ENCODE data around the gene LYZL4. TPM values are rescaled to one million over a fixed set of nuclear protein-coding genes. Genes with fewer than 3 reads are reported as not detected.

LYZL4 gene
- total and polyA plus RNA-seq, 8 donors: not detected

DNA sequence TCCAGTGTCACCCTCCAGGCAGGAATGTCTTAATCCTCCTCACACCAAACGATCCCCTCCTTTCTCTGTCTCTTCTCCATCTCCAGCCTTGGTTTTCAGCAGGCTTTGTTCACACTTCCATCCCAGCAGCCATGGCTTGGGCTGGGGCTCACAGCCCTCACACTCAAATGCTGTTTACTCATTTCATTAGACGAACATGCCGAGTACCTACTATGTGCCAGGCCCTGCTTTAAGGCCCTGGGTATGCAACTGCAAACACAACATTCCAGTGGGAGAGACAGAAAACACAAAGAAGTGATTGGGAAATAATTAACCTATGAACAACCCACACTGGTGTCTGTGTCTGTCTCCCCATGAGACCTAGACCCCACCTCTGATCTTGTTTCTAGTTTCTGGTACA lies 43.9 kb downstream of the LYZL4 start:
- H3K4me1 ChIP-seq: no peaks in the 10 kb centered on the region
- no peaks in the 10 kb centered on the region for H3K27me3 ChIP-seq
- H3K27ac ChIP-seq: no peak overlapping the region
- H3K36me3 ChIP-seq: no peaks in the 10 kb centered on the region
- intact Hi-C loops (cut with DNase I): no loop called here
- no peak overlapping the region for H3K4me3 ChIP-seq
- DNase-seq (no peak), ATAC-seq (no peak)
- TF ChIP-seq, protein P1, sequence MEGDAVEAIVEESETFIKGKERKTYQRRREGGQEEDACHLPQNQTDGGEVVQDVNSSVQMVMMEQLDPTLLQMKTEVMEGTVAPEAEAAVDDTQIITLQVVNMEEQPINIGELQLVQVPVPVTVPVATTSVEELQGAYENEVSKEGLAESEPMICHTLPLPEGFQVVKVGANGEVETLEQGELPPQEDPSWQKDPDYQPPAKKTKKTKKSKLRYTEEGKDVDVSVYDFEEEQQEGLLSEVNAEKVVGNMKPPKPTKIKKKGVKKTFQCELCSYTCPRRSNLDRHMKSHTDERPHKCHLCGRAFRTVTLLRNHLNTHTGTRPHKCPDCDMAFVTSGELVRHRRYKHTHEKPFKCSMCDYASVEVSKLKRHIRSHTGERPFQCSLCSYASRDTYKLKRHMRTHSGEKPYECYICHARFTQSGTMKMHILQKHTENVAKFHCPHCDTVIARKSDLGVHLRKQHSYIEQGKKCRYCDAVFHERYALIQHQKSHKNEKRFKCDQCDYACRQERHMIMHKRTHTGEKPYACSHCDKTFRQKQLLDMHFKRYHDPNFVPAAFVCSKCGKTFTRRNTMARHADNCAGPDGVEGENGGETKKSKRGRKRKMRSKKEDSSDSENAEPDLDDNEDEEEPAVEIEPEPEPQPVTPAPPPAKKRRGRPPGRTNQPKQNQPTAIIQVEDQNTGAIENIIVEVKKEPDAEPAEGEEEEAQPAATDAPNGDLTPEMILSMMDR (IDR thresholded peaks at IDR 0.05): no peak
- no peaks in the 10 kb centered on the region for H3K9me3 ChIP-seq

DNA sequence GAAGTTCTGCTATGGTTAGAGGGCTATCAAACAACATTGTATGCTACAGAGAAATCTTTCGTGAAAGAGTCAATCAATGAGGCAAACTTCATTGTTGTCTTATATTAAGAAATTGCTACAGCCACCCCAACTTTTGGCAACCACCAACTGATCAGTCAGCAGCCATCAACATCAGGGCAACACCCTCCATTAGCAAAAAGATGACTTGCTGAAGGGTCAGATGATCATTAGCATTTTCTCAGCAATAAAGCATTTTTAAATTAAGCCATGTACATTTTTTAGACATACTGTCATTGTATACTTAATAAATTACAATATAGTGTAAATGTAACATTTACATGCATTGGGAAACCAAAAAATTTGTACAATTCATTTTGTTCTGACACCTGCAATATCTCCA lies 53.1 kb downstream of the LYZL4 start:
- H3K4me1 ChIP-seq: no peaks in the 10 kb centered on the region
- no peaks in the 10 kb centered on the region for H3K9me3 ChIP-seq
- no peak overlapping the region for H3K27ac ChIP-seq
- intact Hi-C loops (cut with DNase I): no loop called here
- H3K27me3 ChIP-seq: no peaks in the 10 kb centered on the region
- ATAC-seq (no peak), DNase-seq (no peak)
- H3K4me3 ChIP-seq: no peak overlapping the region
- TF ChIP-seq, protein P1 (IDR thresholded peaks at IDR 0.05): no peak
- H3K36me3 ChIP-seq: no peaks in the 10 kb centered on the region

DNA sequence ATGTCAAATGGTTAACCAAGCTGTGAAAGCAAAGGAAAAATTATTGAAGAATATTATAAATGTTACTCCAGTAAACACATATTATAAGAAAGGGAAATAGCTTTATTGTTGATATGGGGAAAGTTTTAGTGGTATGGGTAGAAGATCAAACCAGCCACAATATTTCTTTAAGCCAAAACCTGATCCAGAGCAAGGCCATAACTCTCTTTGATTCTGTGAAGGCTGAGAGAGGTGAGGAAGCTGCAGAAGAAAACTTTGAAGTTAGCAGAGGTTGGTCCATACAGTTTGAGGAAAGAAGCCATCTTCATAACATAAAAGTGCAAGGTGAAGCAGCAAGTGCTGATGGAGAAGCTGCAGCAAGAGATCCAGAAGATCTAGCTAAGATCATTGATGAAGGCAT lies 54.8 kb downstream of the LYZL4 start:
- Histone ChIP-seq H3K4me1 (no peaks in the 10 kb centered on the region), H3K9me3 (no peaks in the 10 kb centered on the region), H3K4me3 (no peak overlapping the region), H3K27me3 (no peaks in the 10 kb centered on the region), H3K36me3 (no peaks in the 10 kb centered on the region), H3K27ac (no peak overlapping the region)
- ATAC-seq: no peak
- no peak for DNase-seq
- TF ChIP-seq, protein P1 (IDR thresholded peaks at IDR 0.05): no peak
- intact Hi-C loops (cut with DNase I): no loop called here

DNA sequence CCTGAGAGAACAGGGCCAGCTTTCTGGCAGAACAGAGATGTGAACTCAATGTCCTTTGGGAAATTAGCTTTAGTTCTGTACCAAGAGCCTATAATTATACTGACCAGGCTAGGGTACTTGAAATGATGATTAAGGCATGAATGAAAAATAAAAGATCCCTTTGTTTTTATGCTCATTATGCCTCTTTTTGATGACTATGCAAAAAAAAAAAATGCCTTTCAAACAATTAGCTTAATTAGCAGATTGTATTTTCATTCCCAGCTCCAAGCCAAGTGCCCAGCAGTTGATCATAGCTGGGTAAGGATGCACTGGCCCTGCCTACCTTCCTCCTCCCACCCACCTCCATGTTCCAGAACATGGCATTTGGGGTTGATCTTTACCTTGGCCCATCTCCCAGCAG lies 56.8 kb downstream of the LYZL4 start:
- intact Hi-C loops (cut with DNase I): no loop called here
- Histone ChIP-seq H3K9me3 (no peaks in the 10 kb centered on the region), H3K4me3 (no peak overlapping the region), H3K4me1 (no peaks in the 10 kb centered on the region), H3K27ac (no peak overlapping the region), H3K36me3 (no peaks in the 10 kb centered on the region), H3K27me3 (no peaks in the 10 kb centered on the region)
- no peak for ATAC-seq
- no peak for DNase-seq
- TF ChIP-seq, protein P1 (IDR thresholded peaks at IDR 0.05): no peak

DNA sequence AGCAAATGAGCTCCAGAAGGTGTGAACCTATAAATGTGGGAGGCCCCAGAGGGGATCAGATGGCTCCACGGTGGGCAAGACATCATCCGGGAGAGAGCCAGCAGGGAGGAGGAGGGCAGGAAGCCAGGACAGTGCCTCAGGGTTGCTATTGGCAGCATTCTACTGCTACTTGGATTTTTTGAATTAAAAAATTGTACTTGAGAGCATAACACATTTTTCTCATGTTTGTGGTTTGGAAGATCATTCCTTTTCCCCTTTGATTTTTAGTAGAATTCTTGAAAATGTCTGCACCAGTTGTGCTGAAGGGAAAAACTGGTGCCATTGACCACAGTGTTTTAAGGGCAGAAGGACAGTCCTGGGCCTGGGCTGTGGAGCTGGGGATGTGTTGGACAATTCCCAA lies 59.2 kb downstream of the LYZL4 start:
- Histone ChIP-seq H3K9me3 (no peaks in the 10 kb centered on the region), H3K4me1 (no peaks in the 10 kb centered on the region), H3K36me3 (no peaks in the 10 kb centered on the region), H3K4me3 (no peak overlapping the region), H3K27ac (no peak overlapping the region), H3K27me3 (no peaks in the 10 kb centered on the region)
- TF ChIP-seq, protein P1 (IDR thresholded peaks at IDR 0.05): no peak
- no peak for ATAC-seq
- DNase-seq: no peak
- intact Hi-C loops (cut with DNase I): no loop called here

Data from left lung (tissue), 10 donors.